NCI-H69 (cell line): ENCODE results near the gene PGM2L1.
"Not testable (repeated sequence)": the region's sequence is repeated elsewhere in the genome, so short reads cannot be mapped to it uniquely, and the experiment has no call there.

Experiments used
- DNase-seq: peaks from one replicate; lab custom pipeline; 2025; lab: John Stamatoyannopoulos, UW

The PGM2L1 gene

DNA sequence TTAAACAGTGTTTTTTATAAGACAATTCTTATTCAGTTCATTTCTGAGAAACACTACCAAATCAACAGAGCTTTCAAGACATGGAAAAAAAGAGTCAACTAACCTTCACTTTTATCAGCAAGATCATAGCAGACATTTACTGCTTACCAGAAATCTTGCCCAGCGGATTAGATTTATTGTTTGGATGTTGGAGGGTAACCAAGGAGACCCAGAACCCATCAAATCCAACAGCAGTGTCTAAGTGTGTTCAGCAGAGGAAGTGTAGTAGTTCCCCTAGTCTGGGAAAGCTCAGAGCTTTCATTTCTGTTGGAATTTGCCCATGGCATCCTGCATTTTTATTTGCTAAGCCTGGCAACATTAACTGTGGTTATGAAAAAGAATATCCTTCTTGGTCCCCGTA is 2.4 kb upstream of the PGM2L1 start:
- no peak for DNase-seq

DNA sequence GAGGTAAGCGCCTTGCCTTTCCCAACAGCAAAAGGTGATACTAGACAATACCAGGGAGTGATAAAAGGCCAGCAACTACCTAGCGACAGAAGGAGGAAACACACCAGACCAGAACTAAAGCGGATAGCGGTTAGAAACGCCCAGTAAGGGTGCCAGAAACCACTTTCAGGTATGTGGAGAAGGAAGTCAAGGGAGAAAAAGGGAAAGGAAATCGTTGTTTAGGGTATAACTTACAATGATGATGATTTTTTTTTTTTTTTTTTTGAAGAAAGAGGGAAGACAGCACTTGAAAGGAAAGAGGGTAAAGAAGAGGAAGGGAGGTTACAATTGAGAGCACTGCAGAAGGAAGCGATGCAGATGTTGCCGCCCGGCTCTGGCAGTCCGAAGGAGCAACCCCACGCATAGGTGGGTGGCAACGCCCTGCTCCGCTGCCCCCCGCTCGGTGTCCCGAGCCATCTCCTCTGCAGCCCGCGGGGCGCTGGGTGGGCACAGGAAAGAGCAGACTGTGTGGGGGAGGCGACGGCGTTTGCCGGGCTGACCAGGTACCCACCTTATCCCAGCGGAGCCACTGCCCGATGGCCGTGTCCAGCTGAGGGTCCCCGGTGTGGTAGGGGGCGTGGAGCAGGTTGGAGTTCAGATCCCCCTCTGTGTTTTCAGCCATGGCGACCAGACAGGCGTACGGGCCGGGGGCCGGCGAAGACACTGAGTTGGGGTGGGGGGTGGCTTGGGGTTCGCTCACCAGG is 561 bp downstream of the PGM2L1 start:
- peak; percentile 88 for DNase-seq

DNA sequence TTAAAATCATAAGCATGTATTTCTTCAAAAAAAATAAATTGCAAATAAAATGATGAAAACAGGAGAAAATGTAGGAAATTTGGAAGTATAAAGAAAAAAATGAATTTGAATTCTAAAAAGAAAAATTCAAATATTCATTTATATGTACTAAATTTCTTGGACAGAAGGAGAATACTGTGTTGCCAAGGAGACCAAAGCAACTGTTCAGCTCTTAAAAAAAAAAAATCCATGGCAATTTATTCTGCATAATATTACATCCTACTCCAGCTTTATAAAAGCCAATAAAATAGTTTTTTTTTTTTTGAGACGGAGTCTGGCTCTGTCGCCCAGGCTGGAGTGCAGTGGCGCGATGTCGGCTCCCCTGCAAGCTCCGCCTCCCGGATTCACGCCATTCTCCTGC is 6.0 kb downstream of the PGM2L1 start:
- no peak for DNase-seq

DNA sequence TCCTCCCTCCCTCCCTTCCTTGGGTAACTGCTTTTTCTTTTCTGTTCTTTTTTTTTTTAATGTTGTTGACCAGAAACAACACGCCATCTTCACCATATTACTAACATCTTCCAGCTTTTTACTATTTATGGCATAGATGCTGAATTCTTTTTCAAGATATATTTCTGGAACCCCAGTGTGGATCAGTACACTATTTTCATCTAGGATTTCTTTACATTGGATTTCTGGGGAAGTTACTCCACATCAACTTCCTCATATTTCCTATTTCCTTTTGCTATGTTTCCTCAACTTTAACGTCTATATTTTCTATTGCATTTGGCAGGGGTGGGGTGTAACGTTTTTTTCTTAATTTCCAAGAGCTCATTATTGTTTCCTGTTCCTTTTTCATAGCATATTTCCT is 7.0 kb downstream of the PGM2L1 start:
- DNase-seq: no peak

DNA sequence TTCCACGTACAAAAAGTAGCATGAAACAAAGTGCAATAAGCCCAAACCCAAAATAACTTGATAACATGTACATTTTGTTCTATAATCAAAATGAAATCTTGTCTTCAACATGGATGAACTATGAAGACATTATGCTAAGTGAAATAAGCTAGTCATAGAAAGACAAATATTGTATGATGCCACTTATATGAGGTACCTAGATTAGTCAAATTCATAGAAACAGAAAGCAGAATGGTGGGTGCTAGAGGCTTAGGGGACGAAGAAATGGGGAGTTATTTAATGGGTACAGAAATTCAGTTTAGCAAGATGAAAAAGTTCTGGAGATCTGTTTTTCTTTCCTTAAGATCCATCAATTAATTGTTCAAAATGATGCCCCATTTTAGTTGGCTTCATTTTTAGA is 7.5 kb downstream of the PGM2L1 start:
- no peak for DNase-seq

DNA sequence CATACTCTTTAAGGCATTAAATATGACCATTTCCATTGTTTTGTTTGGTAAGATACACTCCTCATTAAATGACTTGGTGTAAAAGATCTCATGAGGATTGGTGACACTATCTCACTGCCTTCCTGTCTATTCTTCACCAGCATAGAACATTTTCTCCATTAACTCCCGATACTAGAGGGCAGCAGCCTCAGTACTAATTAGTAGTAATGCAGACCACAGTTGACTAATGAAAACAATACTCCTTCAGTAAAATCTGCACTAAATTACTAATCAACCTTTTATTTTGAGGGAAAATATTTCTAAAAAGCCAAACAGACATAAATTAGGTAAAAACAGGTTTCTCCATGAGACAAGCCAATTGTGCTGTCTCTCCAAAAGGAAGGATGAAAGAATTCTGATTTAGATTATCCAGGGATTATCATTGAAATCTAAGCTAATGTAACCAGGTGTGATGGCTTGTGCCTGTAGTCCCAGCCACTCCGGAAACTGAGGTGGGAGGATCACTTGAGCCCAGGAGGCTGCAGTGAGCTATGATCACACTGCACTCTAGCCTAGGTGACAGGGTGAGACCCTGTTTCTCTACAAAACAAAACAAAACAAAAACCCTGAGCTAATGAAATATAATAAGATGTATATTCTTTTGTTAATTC is 9.4 kb downstream of the PGM2L1 start:
- peak; percentile 88 for DNase-seq

DNA sequence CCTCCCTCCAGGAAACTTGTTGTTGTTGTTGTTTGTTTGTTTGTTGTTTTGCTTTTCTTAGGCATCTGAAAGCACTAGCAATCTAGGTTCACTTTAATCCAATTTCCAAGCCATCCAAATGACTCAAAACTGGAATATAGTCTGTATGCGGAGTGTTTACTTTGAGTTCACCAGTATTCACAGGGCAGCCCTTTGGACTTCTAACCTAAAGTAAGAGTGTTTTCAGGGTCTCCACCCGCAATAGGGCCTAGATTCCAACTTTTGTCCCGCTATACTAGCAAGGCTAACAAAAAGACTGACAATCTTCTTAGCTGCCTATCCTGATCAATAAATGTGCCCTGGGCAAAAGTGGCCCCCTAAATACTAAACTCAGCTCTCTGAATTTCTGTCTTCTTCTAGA is 13.6 kb downstream of the PGM2L1 start:
- no peak for DNase-seq

DNA sequence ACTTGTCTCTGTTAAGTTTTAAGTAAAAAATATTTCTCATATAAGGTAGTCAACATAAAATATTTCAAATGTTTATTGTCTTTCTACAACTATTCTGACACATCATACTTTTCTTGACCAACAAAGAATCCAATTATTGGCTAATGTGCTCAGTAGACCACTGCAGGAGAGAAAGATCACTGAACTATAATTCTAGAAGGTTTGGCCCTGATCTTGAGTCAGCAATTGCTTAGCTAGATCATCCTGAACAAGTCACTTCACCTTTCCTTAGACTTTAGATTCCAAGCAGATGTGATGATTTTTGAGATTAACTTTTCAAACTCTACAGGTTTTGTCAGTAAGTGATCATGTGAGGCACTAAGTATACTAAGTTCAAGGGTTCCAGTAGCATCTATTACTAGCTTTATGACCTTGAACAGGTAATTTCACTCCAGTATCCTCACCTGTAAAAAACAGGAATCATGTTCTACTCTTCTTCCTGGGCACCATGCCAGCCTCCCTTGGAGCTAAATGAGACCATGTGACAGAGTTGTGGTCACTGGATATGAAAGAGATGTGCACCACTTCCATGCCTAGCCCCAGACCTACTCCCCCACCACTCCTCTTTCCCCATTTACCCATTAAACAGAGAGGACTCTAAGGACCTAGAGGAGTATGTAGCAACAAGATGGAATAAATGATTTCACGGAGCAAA is 17.3 kb downstream of the PGM2L1 start:
- peak; percentile 99 for DNase-seq

DNA sequence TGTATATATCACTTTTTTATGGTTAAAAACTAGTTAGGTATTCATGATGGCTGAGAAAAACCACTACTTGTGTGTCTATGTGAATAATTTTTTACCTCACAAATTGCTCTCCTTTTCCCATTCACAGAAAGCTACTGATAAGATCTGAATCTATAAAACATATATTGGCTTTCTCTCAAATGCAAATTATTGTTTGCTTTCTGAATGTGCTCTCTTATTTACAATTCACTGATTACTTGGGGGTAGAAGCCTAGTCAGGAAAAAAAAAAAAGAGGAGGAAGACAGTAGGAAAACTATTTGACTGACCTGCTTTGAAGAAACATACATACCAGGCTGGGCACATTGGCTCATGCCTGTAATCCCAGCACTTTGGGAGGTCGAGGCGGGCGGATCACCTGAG is 20.5 kb downstream of the PGM2L1 start:
- peak; percentile 51 for DNase-seq

DNA sequence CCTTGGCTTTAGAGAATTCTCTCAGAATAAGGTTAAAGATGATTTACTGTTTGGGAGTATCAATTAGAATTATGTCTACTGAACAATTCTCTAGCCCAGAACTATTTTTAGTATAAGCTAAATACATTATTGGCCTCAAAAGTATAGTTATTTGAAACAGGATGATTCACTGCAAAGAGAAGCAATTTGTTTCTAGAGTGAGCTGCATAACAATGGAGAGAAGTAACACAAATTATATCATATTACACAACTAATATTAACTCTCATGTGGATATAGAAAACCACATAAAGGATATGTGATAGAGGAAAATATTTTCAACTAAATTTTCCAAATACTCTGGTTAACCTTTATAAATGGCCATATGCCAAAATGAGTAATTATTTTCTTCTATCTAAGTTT is 24.9 kb downstream of the PGM2L1 start:
- DNase-seq: peak; percentile 23

DNA sequence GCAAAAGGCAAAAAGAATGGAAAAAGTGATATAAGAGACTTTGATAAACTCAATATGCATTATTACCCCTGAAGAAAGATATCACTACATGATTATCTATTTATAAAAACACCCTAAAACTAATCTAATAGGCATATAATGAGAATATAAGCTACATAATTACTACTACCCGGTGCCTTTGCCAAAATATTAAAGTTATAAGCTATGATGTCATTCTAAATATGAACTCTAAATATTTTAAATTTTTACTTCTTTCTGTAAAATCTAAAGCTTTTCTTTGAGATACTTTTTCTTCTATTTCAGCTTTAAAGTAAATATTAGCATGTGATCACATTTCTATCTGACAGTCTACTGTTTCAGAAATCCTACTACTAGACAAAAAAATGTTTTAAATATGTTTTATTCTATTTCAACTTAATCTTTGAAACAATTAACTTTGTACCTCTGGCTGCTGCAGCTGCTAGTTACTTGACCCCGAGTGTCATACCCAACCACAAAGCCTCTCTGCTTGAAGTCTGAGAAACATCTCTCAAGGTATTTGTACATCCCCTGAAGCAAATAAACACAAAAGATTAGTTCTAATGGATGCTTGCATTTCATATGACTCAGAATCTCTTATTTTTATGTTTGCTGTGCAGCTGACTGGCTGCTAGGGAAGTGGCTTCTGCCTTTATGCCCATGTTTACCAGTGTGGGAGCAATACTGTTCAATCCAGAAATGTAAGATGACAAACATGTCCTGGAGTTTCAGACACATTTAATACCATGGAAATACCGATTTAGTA is 26.8 kb downstream of the PGM2L1 start:
- peak; percentile 95 for DNase-seq

DNA sequence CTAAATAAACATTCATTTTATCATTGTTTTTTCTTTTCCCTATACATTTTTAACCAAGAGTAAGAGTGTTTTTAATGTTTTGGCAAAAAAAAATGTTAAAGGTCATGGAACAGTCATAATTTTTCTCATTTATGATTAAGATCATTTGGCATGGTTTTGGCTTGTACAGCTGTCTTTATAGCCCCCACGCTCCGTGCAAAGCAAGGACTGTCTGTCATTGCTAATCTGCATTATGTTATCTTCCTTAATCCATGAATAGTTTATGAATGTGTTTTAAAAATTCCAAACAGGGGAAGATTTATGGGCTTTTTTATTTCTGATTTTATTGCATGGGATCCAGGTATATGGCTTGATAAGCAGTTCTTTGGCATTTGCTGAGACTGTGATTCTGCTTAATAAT is 28.1 kb downstream of the PGM2L1 start:
- DNase-seq: no peak

DNA sequence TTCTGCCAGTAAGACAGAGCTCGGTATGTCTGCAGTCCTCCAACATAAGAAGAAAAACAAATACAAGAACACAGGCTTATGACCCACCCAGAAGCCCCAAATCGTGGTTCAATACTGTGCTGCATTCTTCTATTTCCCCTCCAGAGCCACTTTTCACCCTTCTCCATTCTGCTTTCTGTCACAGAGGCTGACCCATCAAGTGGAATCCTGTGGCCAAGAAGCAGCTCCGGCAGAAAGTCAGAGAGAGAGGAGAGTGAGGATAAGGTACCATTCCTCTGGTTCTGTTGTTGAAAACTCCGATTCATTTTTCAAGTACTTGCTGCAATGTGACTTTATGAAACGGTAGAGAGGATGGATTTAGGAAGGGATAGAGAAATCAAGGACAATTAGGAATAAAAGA is 30.4 kb downstream of the PGM2L1 start:
- no peak for DNase-seq

DNA sequence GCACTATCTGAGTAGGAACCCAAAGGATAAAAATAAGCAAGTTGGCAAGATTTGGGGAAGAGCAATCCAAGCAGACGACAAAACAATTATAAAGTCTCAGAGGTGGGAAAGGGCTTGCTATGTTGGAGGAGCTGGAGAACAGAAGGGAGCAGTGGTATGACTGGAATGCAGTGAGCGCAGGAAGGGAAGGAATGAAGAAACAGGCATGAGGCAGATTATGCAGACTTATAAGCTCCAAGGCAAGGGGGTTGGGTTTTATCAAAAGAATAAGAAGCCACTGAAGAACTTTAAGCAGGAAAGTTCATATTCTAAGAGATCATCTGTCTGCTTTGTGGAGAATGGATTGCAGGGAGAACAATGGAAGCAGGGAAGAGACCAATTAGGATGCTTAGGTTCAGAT is 31.7 kb downstream of the PGM2L1 start:
- no peak for DNase-seq

DNA sequence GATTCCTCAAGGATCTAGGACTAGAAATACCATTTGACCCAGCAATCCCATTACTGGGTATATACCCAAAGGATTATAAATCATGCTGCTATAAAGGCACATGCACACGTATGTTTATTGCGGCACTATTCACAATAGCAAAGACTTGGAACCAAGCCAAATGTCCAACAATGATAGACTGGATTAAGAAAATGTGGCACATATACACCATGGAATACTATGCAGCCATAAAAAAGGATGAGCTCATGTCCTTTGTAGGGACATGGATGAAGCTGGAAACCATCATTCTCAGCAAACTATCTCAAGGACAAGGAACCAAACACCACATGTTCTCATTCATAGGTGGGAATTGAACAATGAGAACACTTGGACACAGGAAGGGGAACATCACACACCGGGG is 32.4 kb downstream of the PGM2L1 start:
- DNase-seq: not testable (repeated sequence)

DNA sequence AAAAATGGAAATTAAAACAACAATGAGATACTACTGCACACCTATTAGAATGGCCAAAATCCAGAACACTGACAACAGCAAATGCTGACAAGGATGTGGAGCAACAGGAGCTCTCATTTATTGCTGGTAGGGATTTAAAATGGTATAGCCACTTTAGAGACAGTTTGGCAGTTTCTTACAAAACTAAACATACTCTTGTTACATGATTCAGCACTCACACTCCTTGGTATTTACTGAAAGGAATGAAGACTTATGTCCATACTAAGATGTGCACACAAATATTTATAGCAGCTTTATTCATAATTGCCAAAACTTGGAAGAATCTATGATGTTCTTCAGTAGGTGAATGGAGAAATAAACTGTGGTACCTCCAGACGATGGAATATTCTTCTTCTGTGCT is 40.8 kb downstream of the PGM2L1 start:
- no peak for DNase-seq

DNA sequence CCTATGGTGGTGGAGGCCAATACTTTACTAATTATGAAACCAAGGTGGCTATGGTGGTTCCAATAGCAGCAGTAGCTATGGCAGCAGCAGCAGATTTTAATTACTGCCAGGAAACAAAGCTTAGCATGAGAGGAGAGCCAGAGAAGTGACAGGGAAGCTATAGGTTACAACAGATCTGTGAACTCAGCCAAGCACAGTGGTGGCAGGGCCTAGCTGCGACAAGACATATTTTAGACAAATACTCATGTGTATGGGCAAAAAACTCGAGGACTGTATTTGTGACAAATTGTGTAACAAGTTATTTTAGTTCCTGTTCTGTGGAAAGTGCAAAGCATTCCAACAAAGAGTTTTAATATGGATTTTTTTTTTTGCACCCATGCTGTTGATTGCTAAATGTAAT is 42.6 kb downstream of the PGM2L1 start:
- DNase-seq: no peak

DNA sequence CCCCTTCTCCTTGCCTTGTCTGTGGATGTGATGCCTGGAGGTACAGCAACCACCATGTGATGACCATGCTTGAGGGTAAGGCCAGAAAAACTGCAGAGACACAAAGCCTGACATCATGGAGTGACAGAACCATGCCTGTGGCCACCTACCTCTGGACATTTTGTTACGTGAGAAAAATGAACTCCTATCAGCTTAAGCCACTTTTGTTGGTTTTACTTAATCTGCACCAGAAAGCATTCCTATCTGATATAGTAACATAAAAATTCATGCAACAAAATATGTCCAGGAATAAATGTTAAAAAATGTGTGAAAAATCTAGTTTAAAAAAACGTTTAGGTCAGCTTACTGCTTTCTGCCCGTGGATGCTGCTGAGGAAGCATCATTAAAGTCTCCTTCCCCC is 44.2 kb downstream of the PGM2L1 start:
- no peak for DNase-seq

DNA sequence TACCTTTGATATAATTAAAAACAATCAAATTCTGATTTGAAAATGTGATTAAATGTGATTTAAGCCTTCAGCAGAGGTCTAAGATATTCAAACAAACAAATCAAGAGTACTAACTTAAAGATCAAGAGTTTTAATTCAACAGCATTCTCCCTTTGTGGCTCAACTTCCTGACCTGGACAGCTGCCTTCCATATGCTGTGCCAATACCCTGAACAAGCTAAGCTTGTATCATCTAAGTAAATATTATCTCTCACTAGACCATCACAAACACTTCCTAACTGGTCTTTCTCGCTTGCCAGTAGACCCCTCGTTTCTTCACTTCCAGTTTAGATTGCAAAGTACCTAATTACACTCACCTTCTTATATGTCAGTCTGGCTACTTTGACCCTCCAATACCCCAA is 50.9 kb downstream of the PGM2L1 start:
- no peak for DNase-seq

DNA sequence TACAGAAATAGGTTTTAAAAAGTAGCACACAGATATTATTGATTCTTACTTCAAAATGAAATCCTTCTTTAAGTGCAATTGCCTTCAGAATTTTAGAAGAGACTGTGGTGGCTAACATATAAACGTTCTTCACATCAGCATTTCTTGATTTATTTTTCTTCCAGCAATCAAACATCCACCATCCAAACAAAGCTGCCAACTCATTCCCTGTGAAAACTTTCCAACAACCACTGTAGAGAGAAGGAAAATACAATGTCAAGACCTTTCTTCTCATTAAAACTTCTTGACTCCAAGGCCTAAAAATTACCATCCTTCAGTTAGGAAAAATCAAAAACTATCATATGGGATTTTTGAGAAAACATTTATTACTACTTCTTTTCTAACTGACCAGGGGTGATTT is 52.8 kb downstream of the PGM2L1 start:
- DNase-seq: no peak

DNA sequence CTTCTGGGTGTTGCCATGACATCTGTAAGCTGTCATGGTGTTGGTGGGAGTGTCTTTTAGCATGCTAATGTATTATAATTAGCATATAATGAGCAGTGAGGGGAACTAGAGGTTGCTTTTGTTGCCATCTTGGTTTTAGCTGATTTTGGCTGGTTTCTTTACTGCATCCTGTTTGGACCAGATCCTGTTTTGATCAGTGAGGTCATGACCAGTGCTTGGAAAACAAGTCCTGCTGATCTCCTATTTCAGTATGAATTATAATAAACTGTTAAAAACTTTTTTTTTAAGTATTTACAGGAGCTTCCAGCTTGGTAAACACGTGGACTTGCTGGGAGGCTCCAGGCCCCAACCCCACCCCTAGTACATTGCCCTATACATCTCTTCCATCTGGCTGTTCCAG is 56.3 kb downstream of the PGM2L1 start:
- DNase-seq: no peak

DNA sequence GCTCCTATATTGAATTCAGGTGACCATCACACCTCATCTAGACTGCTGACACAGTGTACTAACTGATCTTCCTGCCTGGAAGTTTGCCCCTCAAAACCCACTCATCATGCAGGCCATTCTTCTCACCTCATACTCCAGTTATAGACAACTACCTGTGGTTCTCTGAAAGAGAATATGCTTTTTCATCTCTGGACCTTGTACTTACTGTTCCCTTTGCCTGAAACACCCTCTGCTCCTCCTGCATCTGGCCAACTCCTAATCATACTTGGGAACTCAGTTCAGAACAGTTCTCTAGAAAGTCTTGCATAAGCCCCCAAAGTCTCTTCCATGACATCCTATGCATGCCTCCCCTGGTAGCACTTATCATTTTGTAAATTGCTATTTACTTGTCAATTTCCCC is 58.6 kb downstream of the PGM2L1 start:
- no peak for DNase-seq

DNA sequence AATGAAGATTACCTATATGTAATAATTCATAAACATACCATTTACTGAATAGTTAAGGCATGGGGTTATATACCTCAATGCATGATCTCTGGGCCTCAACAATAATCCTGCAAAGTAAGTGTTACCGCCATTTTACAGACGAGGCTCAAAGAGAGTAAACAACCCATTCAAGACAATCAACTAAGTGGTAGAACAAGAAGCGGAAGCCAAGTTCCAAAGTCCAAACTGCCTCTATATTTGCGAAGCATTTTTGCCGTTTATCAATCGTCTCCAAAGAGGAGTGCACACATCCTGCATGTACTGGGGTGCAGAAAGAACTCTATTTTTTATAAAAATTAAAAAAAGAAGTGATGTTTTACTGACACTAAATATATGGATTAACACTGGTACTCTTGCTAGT is 59.3 kb downstream of the PGM2L1 start:
- DNase-seq: no peak
